GM19438 (cell line): Measurements from ENCODE around the gene NDUFB4.
"Not testable (repeated sequence)": the region's sequence is repeated elsewhere in the genome, so short reads cannot be mapped to it uniquely, and the experiment has no call there.

Source experiments
- ATAC-seq: cut with Tn5 transposase; IDR thresholded peaks from one replicate; pipeline ENCODE4 v1.9.1; 2021; ENCODE audit warnings: low read depth; ENCODE audit not compliant: unreplicated experiment

NDUFB4 gene

GRCh38 chr3:120569222-120570057, 26.7 kb upstream of the NDUFB4 start:
- ATAC-seq: no peak

GRCh38 chr3:120572027-120572426, 24.1 kb upstream of the NDUFB4 start:
- no peak for ATAC-seq

GRCh38 chr3:120587332-120587975, 8.7 kb upstream of the NDUFB4 start:
- ATAC-seq: no peak

DNA sequence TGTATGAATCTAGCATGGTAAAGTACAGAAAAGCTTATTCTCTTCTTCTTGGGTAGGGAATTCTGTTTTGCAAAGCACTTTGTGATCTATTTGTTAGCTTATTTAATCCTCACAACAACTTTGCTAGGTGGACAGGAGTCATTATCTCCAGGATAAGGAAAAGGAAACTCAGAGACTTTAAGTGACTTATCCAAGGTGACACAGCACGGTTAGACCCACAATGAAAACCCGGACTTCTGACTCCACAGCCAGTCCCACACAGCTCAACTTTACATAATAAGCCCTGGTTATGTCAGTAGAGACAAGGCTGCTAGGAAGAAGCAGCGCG, 384 bp upstream of the NDUFB4 start:
- no peak for ATAC-seq

GRCh38 chr3:120596853-120597223, 702 bp downstream of the NDUFB4 start:
- no peak for ATAC-seq

- ATAC-seq: peak; percentile 38
Observed at GRCh38 chr3:120597445-120598049, 1.4 kb downstream of the NDUFB4 start.

GRCh38 chr3:120599211-120599610, 3.1 kb downstream of the NDUFB4 start:
- ATAC-seq: no peak

- no peak for ATAC-seq
Observed at GRCh38 chr3:120601554-120601953, 5.4 kb downstream of the NDUFB4 start.

DNA sequence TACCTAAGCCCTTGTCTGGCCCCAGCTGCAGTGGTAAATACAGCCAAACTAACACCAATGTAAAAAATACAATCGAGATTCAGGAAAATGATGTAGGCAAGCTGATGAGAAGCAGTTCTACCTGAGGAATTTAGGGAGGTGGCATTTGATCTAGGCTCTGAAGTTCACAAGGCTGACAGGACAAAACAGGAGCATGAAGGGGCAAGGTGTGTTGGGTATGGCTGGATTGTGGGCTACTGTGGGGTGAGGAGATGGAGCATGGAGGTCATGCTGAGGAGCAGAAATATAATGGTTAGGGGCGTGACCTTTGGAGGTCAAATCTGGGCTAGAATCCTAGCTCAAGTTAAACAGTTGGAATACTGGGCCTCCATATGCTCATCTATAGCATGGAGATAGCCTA, 6.5 kb downstream of the NDUFB4 start:
- ATAC-seq: no peak

DNA sequence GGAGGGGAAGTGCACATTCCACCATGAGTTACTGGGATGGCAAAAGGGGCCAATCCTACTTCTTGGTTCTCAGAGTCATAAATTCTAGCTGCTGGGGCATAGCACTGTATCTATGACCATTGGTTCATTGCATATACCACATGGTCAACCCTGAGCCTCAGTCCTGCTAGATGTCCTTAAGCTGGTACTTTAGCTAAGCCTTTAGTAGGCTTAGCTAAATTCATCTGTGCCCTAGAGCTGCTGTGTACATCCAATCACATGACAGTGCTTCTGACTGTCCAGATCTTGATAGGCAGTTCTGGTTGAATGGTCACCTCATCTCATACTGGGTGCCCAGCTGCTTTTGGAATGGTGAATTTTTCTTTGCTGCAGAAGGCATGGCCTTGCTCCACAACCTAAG, 8.2 kb downstream of the NDUFB4 start:
- ATAC-seq: no peak

GRCh38 chr3:120604784-120605183, 8.6 kb downstream of the NDUFB4 start:
- no peak for ATAC-seq

GRCh38 chr3:120608506-120608905, 12.4 kb downstream of the NDUFB4 start:
- no peak for ATAC-seq

- no peak for ATAC-seq
Observed at GRCh38 chr3:120614765-120615164, 18.6 kb downstream of the NDUFB4 start.

GRCh38 chr3:120615847-120616609, 19.9 kb downstream of the NDUFB4 start:
- no peak for ATAC-seq

DNA sequence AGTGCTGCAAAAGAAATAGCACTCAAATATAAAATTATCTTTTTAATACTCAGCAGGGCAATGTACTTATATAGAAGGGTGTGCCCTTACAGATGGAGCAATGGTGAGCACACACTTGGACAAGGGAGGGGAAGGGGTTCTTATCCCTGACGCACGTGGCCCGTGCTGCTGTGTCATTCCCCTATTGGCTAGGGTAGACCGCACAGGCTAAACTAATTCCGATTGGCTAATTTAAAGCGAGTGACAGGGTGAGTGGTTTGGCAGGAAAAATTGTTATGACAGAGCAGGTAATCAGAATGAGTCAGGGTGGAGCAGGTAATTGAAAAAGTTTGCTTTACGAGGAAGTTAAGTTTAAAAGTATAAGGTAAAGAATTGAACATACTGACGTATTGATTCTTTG, 20.6 kb downstream of the NDUFB4 start:
- ATAC-seq: not testable (repeated sequence)

- ATAC-seq: no peak
Observed at GRCh38 chr3:120622457-120622856, 26.3 kb downstream of the NDUFB4 start.

- ATAC-seq: no peak
Observed at GRCh38 chr3:120622870-120623726, 27.0 kb downstream of the NDUFB4 start.

DNA sequence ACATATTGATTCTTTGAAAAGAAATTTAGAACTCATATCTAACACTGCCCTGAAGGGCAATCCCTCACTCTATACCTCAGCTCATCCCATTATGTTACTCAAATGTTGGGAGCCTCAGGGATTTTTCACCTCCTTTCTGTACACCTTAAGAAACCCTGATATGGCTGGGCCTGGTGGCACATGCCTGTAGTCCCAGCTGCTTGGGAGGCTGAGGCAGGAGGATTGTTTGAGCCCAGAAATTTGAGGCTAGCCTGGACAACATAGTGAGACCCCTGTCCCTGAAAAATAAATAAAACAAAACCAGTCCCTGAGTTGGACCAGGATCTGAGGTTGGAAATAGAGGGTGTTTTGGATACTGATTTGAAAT, 27.6 kb downstream of the NDUFB4 start:
- ATAC-seq: no peak

DNA sequence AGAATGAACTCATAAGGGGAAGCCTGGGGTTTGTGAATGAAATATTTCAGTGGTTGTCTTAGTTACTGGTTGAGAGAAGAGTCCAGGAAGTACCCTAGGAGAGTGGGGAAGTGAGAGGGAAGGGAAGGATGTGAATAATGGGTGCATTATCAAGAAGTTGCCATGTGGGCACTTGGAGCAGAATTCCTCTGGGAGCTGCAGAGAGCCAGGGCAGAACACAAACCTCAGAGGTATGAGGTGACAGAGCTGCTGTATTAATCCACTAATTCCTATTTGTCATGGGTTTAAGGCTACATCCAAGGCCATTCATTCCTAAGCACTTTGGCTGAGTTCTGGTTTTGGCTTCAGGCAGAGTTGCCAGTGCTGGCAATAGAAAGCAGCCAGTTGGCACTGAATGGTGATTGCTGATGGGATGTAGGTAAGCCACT, 29.0 kb downstream of the NDUFB4 start:
- no peak for ATAC-seq

- no peak for ATAC-seq
Observed at GRCh38 chr3:120634539-120634938, 38.4 kb downstream of the NDUFB4 start.
